ENCODE results near the gene WNT10A.
A peak's percentile ranks its signal among the peaks of the same experiment; 100 is the strongest.

Gene WNT10A

DNA sequence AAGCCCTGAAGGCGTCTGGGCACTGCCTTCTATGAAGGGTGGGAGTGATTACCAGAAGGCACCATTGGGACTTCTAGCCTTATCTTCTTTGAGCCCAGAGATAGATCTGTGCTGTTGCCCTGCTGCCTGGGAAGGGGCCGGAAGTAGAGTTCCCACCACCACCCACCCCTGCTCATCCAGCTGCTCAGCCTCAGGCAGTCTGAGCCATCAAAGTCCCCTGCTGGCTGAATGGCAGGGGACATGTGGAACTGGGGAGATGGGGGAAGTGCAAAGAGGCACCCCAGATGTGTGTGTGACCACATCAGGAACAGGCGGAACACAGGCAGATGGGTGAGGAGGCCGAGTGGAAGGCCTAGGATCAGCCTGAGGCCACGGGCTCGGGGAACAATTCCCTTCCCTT, 3.3 kb upstream of the WNT10A start:
- Histone ChIP-seq H3K36me3 (replicated peaks) (no peaks in the 10 kb centered on the region), H3K27me3 (ENCODE audit: low read depth) (peaks cover 22% of the 10 kb centered on the region), H3K9me3 (no peaks in the 10 kb centered on the region), H3K4me3 (no peak overlapping the region), H3K4me1 (no peaks in the 10 kb centered on the region)
- DNase-seq (ENCODE audit: low spot score in 2 of 2) = no peak
- in situ Hi-C loops (cut with MboI; ENCODE audit: low sequenced_read_pairs) = no loop called here

DNA sequence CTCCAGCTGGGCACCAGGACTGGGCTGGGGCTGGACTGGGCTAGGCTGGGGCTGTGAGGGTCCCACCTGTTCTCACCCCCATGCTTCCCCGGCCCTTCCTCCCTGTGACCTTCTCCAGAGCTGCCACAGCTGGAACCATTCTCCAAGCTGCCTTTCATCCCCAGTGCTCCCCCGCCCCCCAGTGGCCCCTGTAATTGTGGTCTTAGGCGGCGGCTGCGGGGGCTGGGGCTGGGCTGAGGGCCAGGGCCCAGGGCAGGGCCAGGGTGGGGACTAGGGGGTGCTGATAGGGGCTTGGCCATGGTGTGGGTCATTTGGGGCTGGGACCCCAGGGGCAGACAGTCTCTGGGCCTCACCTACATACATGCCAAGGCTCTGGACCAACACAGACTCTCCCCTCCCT, 2.8 kb upstream of the WNT10A start:
- Histone ChIP-seq H3K36me3 (replicated peaks) (no peaks in the 10 kb centered on the region), H3K9me3 (no peaks in the 10 kb centered on the region), H3K27me3 (ENCODE audit: low read depth) (peaks cover 17% of the 10 kb centered on the region), H3K4me3 (no peak overlapping the region), H3K4me1 (no peaks in the 10 kb centered on the region)
- in situ Hi-C loops (cut with MboI; ENCODE audit: low sequenced_read_pairs) = no loop called here
- no peak for DNase-seq (ENCODE audit: low spot score in 2 of 2)

DNA sequence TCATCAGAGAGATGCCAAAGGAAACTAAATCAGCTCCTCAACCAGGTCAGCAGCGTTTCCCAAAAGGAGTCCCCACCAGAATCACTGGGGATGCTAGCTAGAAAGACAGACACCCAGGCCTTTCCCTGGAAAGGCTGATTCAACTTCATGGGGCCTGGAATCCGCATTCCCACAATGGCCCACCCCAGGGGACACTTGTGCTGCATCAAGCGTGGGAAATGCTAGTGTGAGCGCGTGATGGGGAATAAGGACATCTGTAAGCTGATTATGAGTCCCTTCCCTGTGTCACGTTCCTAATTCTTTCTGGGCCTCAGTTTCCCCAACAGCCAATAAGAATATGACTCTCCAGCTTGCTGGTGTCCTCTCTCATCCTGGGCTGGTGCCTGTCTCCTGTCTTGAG, 2.2 kb upstream of the WNT10A start:
- in situ Hi-C loops (cut with MboI; ENCODE audit: low sequenced_read_pairs) = no loop called here
- Histone ChIP-seq H3K4me1 (peaks cover 2% of the 10 kb centered on the region; the same call in 1 of the 2 replicates), H3K27me3 (ENCODE audit: low read depth) (peaks cover 17% of the 10 kb centered on the region), H3K9me3 (no peaks in the 10 kb centered on the region), H3K4me3 (no peak overlapping the region), H3K36me3 (replicated peaks) (no peaks in the 10 kb centered on the region)
- DNase-seq (ENCODE audit: low spot score in 2 of 2) = no peak

DNA sequence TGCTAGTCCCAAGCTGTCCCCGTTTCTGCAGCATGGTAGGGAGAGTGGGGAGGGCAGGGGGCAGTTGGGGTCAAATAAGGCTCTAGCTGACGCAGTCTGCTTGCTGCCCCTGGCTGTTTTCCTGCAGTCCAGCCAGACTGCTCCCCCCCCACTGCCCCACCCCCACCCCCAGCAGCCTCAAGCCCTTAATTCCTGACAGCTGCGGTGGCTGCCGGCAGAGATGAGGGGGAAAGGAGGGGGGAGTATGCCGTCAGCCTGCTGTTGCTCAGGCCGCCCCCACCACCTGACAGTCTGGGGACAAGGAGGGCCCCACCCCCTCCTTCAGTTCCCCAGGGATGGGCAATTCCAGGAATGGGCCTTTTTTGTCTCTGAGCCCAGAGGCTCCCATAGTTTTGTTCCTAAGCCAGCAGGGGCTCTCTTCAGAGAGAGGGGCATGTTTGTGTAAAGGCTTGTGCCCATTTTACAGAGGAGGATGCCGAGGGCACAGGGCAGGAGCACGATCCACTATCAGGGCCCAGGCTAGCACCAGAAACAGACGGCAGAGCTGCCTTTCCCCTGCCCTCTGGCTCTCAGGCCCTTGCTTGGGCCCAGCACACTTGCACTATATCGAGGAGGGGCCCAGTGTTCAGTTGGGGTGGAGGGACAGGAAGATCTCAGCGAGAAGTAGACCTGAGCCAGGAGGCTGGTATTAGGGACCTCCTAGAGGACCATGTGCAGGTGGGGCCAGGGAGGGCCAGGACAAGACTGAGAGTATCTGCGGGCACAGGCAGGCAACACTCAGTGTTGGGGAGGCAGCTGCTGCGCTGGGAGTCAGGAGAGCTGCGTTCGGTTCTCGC, 1.5 kb upstream of the WNT10A start:
- H3K4me3 ChIP-seq = no peak overlapping the region
- H3K27me3 ChIP-seq (ENCODE audit: low read depth) = peaks cover 17% of the 10 kb centered on the region
- H3K9me3 ChIP-seq = no peaks in the 10 kb centered on the region
- in situ Hi-C loops (cut with MboI; ENCODE audit: low sequenced_read_pairs) = no loop called here
- H3K36me3 ChIP-seq (replicated peaks) = no peaks in the 10 kb centered on the region
- H3K4me1 ChIP-seq = peaks cover 2% of the 10 kb centered on the region; the same call in 1 of the 2 replicates
- DNase-seq (ENCODE audit: low spot score in 2 of 2) = no peak

DNA sequence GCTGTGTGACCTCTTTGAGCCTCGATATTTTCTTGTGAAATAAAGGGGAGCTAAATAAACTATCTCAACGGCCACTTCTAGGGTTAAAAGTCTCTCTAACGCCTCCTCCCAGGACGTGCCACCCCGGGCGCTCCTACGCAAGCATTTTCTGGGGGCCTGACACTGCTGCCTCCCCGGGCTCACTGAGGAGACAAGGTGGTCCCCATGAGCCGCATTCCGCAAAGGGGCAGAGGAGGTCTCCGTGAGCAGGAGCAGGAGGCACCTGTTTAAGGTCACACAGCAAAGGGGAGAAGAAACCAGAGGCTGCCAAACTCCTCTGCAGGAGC, 913 bp upstream of the WNT10A start:
- peaks cover 2% of the 10 kb centered on the region; the same call in 1 of the 2 replicates for H3K4me1 ChIP-seq
- DNase-seq (ENCODE audit: low spot score in 2 of 2) = no peak
- no peaks in the 10 kb centered on the region for H3K9me3 ChIP-seq
- peaks cover 17% of the 10 kb centered on the region for H3K27me3 ChIP-seq (ENCODE audit: low read depth)
- H3K36me3 ChIP-seq (replicated peaks) = no peaks in the 10 kb centered on the region
- no peak overlapping the region; the same call in 1 of the 2 replicates for H3K4me3 ChIP-seq
- in situ Hi-C loops (cut with MboI; ENCODE audit: low sequenced_read_pairs) = no loop called here

DNA sequence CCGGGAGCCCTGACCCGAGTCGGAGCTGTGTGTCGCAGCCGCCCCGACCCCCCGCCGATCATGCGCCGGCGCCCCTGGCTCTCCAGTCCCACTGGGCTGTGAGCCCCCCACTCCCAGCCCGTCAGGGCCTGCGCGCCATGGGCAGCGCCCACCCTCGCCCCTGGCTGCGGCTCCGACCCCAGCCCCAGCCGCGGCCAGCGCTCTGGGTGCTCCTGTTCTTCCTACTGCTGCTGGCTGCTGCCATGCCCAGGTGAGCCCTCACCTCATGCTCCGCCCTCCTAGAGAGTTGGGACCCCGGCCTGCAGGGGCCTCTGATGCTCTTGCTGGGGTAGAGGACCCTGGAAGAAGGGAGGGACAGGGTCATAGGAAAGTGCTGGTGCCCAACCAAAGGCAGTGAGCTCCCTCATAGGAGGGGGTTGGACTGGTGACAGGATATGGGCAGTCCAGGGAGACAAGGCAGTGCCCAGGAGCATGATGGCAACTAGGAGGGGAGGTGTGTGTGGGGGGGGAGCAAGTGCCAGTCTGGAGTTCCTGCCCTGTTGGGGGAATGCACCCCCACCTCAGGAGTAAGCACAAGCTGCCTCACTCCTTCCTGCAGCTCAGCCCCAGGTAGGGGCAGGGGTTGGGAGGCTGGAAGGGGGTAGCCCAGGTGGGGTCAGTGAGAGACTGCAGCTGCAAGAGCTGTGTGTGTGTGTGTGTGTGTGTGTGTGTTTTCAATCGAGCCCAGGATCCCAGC, 375 bp downstream of the WNT10A start:
- Histone ChIP-seq H3K27me3 (ENCODE audit: low read depth) (peaks cover 17% of the 10 kb centered on the region), H3K4me3 (no peak overlapping the region; the same call in 1 of the 2 replicates), H3K9me3 (no peaks in the 10 kb centered on the region), H3K4me1 (peaks cover 2% of the 10 kb centered on the region; the same call in 1 of the 2 replicates), H3K36me3 (replicated peaks) (no peaks in the 10 kb centered on the region)
- DNase-seq (ENCODE audit: low spot score in 2 of 2) = no peak
- in situ Hi-C loops (cut with MboI; ENCODE audit: low sequenced_read_pairs) = no loop called here

DNA sequence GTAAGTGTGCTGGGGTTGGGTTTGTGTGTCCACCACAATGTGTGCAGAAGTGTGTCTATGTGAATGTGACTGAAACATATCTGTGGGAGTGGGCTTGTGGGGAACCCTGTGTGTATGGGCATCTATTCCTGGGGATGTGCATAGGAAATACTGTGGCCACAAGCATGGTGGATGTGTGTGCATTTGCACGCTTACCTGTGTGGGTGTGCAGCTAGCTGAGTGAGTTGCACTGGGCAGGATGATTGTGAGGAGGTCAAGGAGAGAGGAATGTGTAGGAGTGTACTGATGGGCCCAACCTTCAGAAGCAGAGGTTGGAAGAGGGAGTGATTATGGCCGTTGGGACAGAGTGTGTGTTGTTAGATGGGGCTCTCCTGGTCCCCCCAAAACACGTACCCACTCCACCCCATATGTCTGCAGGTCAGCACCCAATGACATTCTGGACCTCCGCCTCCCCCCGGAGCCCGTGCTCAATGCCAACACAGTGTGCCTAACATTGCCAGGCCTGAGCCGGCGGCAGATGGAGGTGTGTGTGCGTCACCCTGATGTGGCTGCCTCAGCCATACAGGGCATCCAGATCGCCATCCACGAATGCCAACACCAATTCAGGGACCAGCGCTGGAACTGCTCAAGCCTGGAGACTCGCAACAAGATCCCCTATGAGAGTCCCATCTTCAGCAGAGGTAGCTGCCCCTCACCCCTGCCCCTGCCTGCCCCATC, 1.2 kb downstream of the WNT10A start:
- H3K27me3 ChIP-seq (ENCODE audit: low read depth) = peaks cover 17% of the 10 kb centered on the region
- in situ Hi-C loops (cut with MboI; ENCODE audit: low sequenced_read_pairs) = no loop called here
- H3K9me3 ChIP-seq = no peaks in the 10 kb centered on the region
- no peak for DNase-seq (ENCODE audit: low spot score in 2 of 2)
- no peaks in the 10 kb centered on the region for H3K36me3 ChIP-seq (replicated peaks)
- H3K4me3 ChIP-seq = no peak overlapping the region
- H3K4me1 ChIP-seq = peaks cover 2% of the 10 kb centered on the region; the same call in 1 of the 2 replicates

DNA sequence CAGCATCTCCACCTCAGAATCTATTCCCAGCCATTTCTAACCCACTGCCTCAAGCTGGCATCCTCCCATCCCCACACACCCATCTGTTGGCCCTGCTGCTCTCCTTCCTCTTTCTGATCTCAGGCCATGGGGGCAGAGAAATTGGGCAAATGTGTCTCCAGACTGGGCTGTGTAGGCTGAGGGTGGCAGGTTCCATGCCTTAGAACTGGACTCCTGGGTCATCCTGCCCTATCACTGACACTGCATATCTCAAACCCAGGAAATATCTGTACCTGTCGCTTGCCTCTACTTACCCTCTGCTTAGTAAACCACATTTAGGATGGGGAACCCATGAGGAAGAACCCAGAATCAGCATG, 1.8 kb downstream of the WNT10A start:
- H3K4me1 ChIP-seq = peaks cover 2% of the 10 kb centered on the region; the same call in 1 of the 2 replicates
- in situ Hi-C loops (cut with MboI; ENCODE audit: low sequenced_read_pairs) = no loop called here
- no peak for DNase-seq (ENCODE audit: low spot score in 2 of 2)
- H3K36me3 ChIP-seq (replicated peaks) = no peaks in the 10 kb centered on the region
- H3K9me3 ChIP-seq = no peaks in the 10 kb centered on the region
- peaks cover 17% of the 10 kb centered on the region for H3K27me3 ChIP-seq (ENCODE audit: low read depth)
- no peak overlapping the region for H3K4me3 ChIP-seq

DNA sequence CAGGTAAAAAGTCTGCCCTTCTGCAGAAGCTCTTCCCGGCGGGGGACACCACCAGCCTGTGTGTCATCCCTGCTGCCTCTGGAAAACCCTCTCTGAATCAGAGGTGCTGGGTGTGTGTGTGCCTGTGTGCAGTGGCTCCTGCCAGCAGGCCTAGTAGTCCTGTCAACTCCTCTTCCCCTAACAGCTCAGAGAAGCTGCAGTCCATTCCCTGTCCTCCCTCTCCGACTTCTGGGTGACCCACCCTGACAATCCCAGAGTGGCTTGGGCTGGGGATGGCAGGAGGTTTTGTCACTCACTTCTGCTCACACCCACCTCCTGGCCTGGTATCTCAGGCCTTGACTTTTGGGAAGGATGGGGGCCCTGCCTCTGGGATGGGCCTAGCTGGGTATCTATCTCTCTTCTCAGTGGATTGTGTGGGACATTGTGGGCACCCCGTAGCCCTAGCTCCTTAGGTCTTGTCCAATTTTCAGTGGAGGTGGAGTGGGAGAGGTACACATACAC, 2.3 kb downstream of the WNT10A start:
- Histone ChIP-seq H3K27me3 (ENCODE audit: low read depth) (peaks cover 17% of the 10 kb centered on the region), H3K9me3 (no peaks in the 10 kb centered on the region), H3K4me3 (no peak overlapping the region), H3K4me1 (peaks cover 2% of the 10 kb centered on the region; the same call in 1 of the 2 replicates), H3K36me3 (replicated peaks) (no peaks in the 10 kb centered on the region)
- DNase-seq (ENCODE audit: low spot score in 2 of 2) = no peak
- in situ Hi-C loops (cut with MboI; ENCODE audit: low sequenced_read_pairs) = no loop called here

DNA sequence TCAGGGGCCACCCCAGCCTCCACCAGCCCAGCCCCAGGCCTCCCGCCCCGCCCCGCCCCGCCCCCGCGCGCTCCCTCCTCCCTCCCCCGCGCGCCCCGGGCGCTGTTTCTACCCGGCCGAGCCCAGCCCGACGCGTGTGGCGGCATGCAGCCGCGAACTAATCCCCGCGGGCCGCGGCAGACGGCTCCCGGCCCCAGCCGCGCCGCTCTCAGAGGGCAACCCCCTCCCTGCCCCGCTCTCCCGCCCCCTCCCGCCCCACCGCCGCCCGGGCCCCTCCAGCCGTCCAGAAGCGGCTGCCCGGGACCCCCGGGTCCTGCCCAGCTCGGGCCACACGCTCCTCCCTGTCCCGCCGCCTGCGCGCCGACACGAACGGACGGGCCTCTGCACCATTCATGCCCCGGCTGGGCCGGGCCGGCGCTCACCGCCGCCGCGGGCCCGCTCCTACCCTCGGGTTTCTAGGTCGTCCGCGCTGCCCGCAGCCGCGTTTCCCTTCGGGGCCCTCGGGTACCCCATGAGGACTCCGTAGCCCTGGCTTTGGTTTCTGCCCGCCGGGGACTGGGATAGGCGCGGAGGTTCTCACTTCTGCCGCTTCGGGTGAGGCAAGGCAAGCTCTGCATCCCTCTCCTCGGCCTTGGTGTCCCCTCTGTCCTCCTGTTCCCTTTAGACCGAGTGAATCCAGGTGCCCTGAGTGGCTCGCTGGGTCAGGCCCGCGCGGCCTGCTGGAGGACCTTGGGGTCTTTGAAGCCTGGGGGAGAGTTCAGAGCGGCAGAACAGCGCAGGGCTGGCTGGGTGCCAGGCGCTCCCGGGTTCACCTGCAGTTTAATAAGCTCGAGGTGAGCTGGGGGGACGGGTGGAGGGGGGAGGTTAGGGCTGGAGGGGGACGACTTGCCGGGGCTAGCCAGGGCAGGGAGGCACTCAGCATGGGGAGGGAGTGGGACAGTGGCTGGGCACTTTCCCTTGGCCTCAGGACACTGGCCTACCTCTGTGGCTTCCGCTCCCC, 3.1 kb downstream of the WNT10A start:
- peak in 1 of 2 experiments; percentile 70 for DNase-seq (ENCODE audit: low spot score in 2 of 2)
- Histone ChIP-seq H3K36me3 (replicated peaks) (no peaks in the 10 kb centered on the region), H3K4me3 (no peak overlapping the region), H3K9me3 (no peaks in the 10 kb centered on the region), H3K27me3 (ENCODE audit: low read depth) (peaks cover 17% of the 10 kb centered on the region), H3K4me1 (peaks cover 2% of the 10 kb centered on the region; the same call in 1 of the 2 replicates)
- in situ Hi-C loops (cut with MboI; ENCODE audit: low sequenced_read_pairs) = no loop called here

DNA sequence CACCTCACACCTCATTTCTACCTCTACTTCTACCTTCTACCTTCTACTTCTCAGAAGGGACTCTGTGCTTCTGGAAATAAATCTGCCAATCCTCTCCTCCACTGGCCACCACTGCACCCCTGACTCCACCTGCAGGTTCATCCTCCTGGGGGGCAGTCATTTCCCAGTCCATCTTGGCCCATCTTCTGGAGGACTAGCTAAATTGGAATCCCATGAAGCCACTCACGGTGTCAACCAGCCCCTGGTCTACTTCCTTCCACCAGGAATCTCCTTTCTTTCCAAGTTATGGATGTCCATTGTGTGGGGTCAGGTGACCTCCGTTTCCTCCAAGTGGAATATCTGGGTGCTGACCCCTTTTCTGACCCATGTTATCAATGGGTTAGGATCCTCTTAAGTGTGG, 3.9 kb downstream of the WNT10A start:
- no peaks in the 10 kb centered on the region for H3K36me3 ChIP-seq (replicated peaks)
- H3K27me3 ChIP-seq (ENCODE audit: low read depth) = peaks cover 17% of the 10 kb centered on the region
- in situ Hi-C loops (cut with MboI; ENCODE audit: low sequenced_read_pairs) = no loop called here
- H3K9me3 ChIP-seq = no peaks in the 10 kb centered on the region
- H3K4me1 ChIP-seq = peaks cover 2% of the 10 kb centered on the region; the same call in 1 of the 2 replicates
- no peak overlapping the region for H3K4me3 ChIP-seq
- DNase-seq (ENCODE audit: low spot score in 2 of 2) = no peak

DNA sequence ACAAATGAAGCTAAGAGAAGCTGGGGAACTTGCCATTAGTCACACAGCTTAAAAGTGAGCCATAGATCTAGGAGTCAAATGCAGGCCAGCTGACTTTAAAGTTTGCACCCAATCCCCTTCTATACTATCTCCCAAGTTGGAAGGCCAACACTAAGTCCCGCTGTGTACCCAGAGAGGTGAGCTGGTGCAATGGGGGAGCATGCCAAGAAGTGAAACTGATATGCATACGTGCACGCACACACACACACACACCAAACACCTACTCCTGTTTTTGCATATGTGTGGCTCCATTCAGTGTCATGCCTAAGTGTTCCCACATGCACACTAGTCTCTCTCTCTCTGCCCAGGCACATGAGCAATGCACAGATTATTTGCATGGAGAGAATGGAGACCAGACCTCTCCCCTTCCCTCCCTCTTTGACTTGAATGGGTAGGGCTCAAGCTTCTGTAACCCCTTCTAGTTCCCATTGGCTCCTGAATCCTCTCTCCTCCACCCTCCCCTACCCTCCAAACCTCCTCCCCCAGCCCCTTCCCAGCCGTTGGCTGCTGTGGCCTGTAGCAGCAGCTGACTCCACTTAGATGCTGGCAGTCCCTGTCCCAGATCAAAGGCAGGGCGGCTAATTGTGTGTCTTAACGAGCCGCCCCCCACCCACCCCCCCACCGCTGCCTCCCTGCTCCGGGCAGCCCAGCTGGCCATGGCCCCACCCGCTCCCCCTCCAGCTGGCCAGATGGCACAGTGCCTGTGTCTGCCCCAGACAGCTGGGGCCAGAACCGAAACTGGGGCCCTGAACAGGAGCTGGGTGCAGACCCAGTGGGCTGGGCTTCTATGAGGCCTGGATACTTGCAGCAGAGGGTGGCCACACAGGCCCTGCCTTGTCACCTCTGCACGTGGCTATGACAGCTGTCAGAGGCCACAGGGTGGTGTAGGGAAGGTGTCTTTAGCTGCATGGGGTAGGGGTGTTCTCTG, 5.6 kb downstream of the WNT10A start:
- in situ Hi-C loops (cut with MboI; ENCODE audit: low sequenced_read_pairs) = no loop called here
- no peak overlapping the region for H3K4me3 ChIP-seq
- H3K27me3 ChIP-seq (ENCODE audit: low read depth) = peaks cover 2% of the 10 kb centered on the region; the same call in 1 of the 2 replicates
- no peaks in the 10 kb centered on the region for H3K36me3 ChIP-seq (replicated peaks)
- peaks cover 2% of the 10 kb centered on the region; the same call in 1 of the 2 replicates for H3K4me1 ChIP-seq
- H3K9me3 ChIP-seq = no peaks in the 10 kb centered on the region
- DNase-seq (ENCODE audit: low spot score in 2 of 2) = no peak

Measured in HAP-1 (cell line).